HCT116 (cell line): ENCODE results near the gene C2CD4B. TPM values are rescaled to one million over a fixed set of nuclear protein-coding genes. Genes with fewer than 3 reads are reported as not detected.

Source experiments
- ATAC-seq: fragments of 200-7000 bp; cut with Tn5 transposase; 2 replicates; pipeline ENCODE4 v1.9.1; 2020; ENCODE audit warnings: mild to moderate bottlenecking, moderate library complexity
- BruUV-seq: library from RNA; stranded (reverse); fragments of 400-500 nt; replicated peaks from 2 replicates; lab custom pipeline; 2021; lab: Mats Ljungman, UMichigan
- CTCF ChIA-PET: fragments of 300-600 bp; sonication (Branson Sonifier 250); formaldehyde crosslinking; loops from one replicate; lab custom pipeline; 2021; ENCODE audit warnings: antibody characterized with exemption; lab: Charles Lee
- POLR2A ChIA-PET: fragments of 300-600, 350-600 bp; sonication (Branson Sonifier 250); formaldehyde crosslinking; loops from one replicate; lab custom pipeline; 2021; ENCODE audit warnings: antibody characterized with exemption; lab: Charles Lee
- RAD21 ChIA-PET, 2 experiments: fragments of 300-600 bp; sonication (Branson Sonifier 250); formaldehyde crosslinking; loops; one replicate each; lab custom pipeline; 2023; ENCODE audit warnings: low total read pairs in 2 of 2; ENCODE audit not compliant: uncharacterized antibody in 2 of 2, unreplicated experiment in 2 of 2, low non-redundant PET in 1 of 2; lab: Charles Lee
- DNase-seq: peaks from one replicate; pipeline ENCODE4 v3.0.0-alpha.2; 2010; ENCODE audit warnings: low read depth, low spot score
- H2AFZ ChIP-seq: fragments of 200-600 bp; shearing (Covaris generic), sonication (generic); 2 replicates; pipeline ENCODE4 v1.6.1; 2017; ENCODE audit warnings: low read depth, mixed run types, mixed read lengths, antibody characterized with exemption, low read length; ENCODE audit not compliant: poor library complexity, severe bottlenecking
- H3K27ac ChIP-seq: 2 replicates; pipeline ENCODE4 v1.5.1; 2012; ENCODE audit warnings: low read depth, low read length
- H3K27me3 ChIP-seq: fragments of 200-600 bp; sonication (generic); 2 replicates; pipeline ENCODE4 v1.6.1; 2016; ENCODE audit warnings: mixed run types, low read length, mixed read lengths; ENCODE audit not compliant: insufficient read depth
- H3K36me3 ChIP-seq, 2 experiments: fragments of 200-500 bp in 1 of 2; fragments of 200-600 bp in 1 of 2; sonication (Bioruptor generic) in 1 of 2; sonication (generic) in 1 of 2; 2 replicates each; pipeline versions ENCODE4 v1.5.1 to v1.6.1; 2014 to 2016; ENCODE audit warnings: low read length in 2 of 2, inconsistent platforms in 1 of 2, mixed read lengths in 1 of 2, mixed run types in 1 of 2; ENCODE audit not compliant: insufficient read depth in 2 of 2, control insufficient read depth in 1 of 2
- H3K4me1 ChIP-seq, 2 experiments: fragments of 200-600 bp in 1 of 2; sonication (generic) in 1 of 2; 2 replicates each; pipeline versions ENCODE4 v1.5.1 to v1.6.1; 2012 to 2017; ENCODE audit warnings: low read length in 2 of 2, inconsistent platforms in 1 of 2, mild to moderate bottlenecking in 1 of 2, mixed read lengths in 1 of 2, mixed run types in 1 of 2, moderate library complexity in 1 of 2; ENCODE audit not compliant: insufficient read depth in 2 of 2, control insufficient read depth in 1 of 2
- H3K4me2 ChIP-seq: fragments of 200-600 bp; sonication (generic); 2 replicates; pipeline ENCODE4 v1.6.1; 2017; ENCODE audit warnings: mixed run types, low read length, mixed read lengths
- H3K4me3 ChIP-seq, 2 experiments: fragments of 200-600 bp in 1 of 2; sonication (generic) in 1 of 2; replicated peaks in 1 of 2; 2 replicates each; pipeline ENCODE4 v1.5.1; 2011 to 2016; ENCODE audit warnings: low read length in 2 of 2, control low read depth in 1 of 2, low read depth in 1 of 2, mild to moderate bottlenecking in 1 of 2, mixed read lengths in 1 of 2, mixed run types in 1 of 2
- H3K79me2 ChIP-seq: fragments of 200-600 bp; sonication (generic); 2 replicates; pipeline ENCODE4 v1.6.1; 2017; ENCODE audit warnings: mild to moderate bottlenecking, mixed run types, low read length, moderate library complexity, mixed read lengths; ENCODE audit not compliant: insufficient read depth
- H3K9ac ChIP-seq: fragments of 200-600 bp; sonication (generic); 2 replicates; pipeline ENCODE4 v1.6.1; 2016; ENCODE audit warnings: low read length, mixed read lengths
- H3K9me2 ChIP-seq: fragments of 200-600 bp; sonication (generic), shearing (Covaris generic); 2 replicates; pipeline ENCODE4 v1.6.1; 2017; ENCODE audit warnings: mixed run types, mild to moderate bottlenecking, moderate library complexity; ENCODE audit not compliant: insufficient read depth
- H3K9me3 ChIP-seq, 2 experiments: fragments of 200-500 bp in 1 of 2; fragments of 200-600 bp in 1 of 2; sonication (Bioruptor generic) in 1 of 2; sonication (generic) in 1 of 2; 2 replicates each; pipeline ENCODE4 v1.6.1; 2014 to 2017; ENCODE audit warnings: low read length in 2 of 2, mixed read lengths in 2 of 2, inconsistent platforms in 1 of 2, low read depth in 1 of 2, mild to moderate bottlenecking in 1 of 2, mixed run types in 1 of 2, moderate library complexity in 1 of 2; ENCODE audit not compliant: control insufficient read depth in 1 of 2, insufficient read depth in 1 of 2
- H4K20me1 ChIP-seq: fragments of 200-600 bp; sonication (generic), shearing (Covaris generic); 2 replicates; pipeline ENCODE4 v1.6.1; 2017; ENCODE audit warnings: mixed run types, mild to moderate bottlenecking, moderate library complexity; ENCODE audit not compliant: insufficient read depth
- ATF3 ChIP-seq: IDR thresholded peaks from 2 replicates; pipeline ENCODE4 v1.6.1; 2012
- CBX3 ChIP-seq: IDR thresholded peaks from 2 replicates; pipeline ENCODE4 v1.6.1; 2012; ENCODE audit warnings: low read depth
- CEBPB ChIP-seq: IDR thresholded peaks from 2 replicates; pipeline ENCODE4 v1.6.1; 2012; ENCODE audit warnings: low read depth
- EGR1 ChIP-seq: IDR thresholded peaks from 2 replicates; pipeline ENCODE4 v1.6.1; 2012; ENCODE audit warnings: low read depth
- ELF1 ChIP-seq: IDR thresholded peaks from 2 replicates; pipeline ENCODE4 v1.6.1; 2012; ENCODE audit warnings: low read depth, borderline replicate concordance
- FOSL1 ChIP-seq: IDR thresholded peaks from 2 replicates; pipeline ENCODE4 v1.6.1; 2012; ENCODE audit warnings: low read depth
- JUND ChIP-seq: IDR thresholded peaks from 2 replicates; pipeline ENCODE4 v1.6.1; 2012
- POLR2AphosphoS5 ChIP-seq: IDR thresholded peaks from 2 replicates; pipeline ENCODE4 v1.6.1; 2011; ENCODE audit warnings: mild to moderate bottlenecking, low read depth, low read length, moderate library complexity
- REST ChIP-seq: IDR thresholded peaks from 2 replicates; pipeline ENCODE4 v1.6.1; 2012; ENCODE audit warnings: low read depth
- SIN3A ChIP-seq: IDR thresholded peaks from 2 replicates; pipeline ENCODE4 v1.6.1; 2012; ENCODE audit warnings: low read depth
- SP1 ChIP-seq: IDR thresholded peaks from 2 replicates; pipeline ENCODE4 v1.6.1; 2012; ENCODE audit warnings: low read depth
- SRF ChIP-seq: IDR thresholded peaks from 2 replicates; pipeline ENCODE4 v1.6.1; 2012; ENCODE audit warnings: low read depth
- YY1 ChIP-seq: IDR thresholded peaks from 2 replicates; pipeline ENCODE4 v1.6.1; 2011; ENCODE audit warnings: low read length, low read depth, moderate library complexity, mild to moderate bottlenecking; ENCODE audit not compliant: insufficient replicate concordance; ENCODE audit errors: extremely low read depth
- ZBTB33 ChIP-seq: IDR thresholded peaks from 2 replicates; pipeline ENCODE4 v1.6.1; 2011; ENCODE audit warnings: mild to moderate bottlenecking, low read length, moderate library complexity; ENCODE audit not compliant: insufficient replicate concordance; ENCODE audit errors: extremely low read depth
- ZFX ChIP-seq: fragments of 450-650 bp; IDR thresholded peaks from 2 replicates; pipeline ENCODE4 v1.6.1; 2017
- intact Hi-C: fragments of 100-400 bp; cut with micrococcal nuclease; formaldehyde crosslinking; loops from 2 replicates; pipeline ENCODE4 v1.10.0; 2022
- total RNA-seq: library from RNA; stranded (reverse); gene quantifications from one replicate; pipeline ENCODE4 v1.2.1, GENCODE V29; 2021; ENCODE audit not compliant: unreplicated experiment
- TF ChIP-seq, protein P1 (sequence below), 3 experiments: fragments of 200-600 bp in 1 of 3; sonication (generic) in 1 of 3; IDR thresholded peaks in 2 of 3; conservative IDR thresholded peaks in 1 of 3; 2 replicates each; pipeline ENCODE4 v1.5.1; 2012 to 2017; ENCODE audit warnings: low read depth in 2 of 3, low read length in 2 of 3, antibody characterized with exemption in 1 of 3, borderline replicate concordance in 1 of 3, control low read depth in 1 of 3, mild to moderate bottlenecking in 1 of 3, mixed read lengths in 1 of 3, mixed run types in 1 of 3, moderate library complexity in 1 of 3; ENCODE audit not compliant: insufficient read depth in 1 of 3

Gene C2CD4B
- total RNA-seq, 1 experiment from 2014 or later = not detected

DNA sequence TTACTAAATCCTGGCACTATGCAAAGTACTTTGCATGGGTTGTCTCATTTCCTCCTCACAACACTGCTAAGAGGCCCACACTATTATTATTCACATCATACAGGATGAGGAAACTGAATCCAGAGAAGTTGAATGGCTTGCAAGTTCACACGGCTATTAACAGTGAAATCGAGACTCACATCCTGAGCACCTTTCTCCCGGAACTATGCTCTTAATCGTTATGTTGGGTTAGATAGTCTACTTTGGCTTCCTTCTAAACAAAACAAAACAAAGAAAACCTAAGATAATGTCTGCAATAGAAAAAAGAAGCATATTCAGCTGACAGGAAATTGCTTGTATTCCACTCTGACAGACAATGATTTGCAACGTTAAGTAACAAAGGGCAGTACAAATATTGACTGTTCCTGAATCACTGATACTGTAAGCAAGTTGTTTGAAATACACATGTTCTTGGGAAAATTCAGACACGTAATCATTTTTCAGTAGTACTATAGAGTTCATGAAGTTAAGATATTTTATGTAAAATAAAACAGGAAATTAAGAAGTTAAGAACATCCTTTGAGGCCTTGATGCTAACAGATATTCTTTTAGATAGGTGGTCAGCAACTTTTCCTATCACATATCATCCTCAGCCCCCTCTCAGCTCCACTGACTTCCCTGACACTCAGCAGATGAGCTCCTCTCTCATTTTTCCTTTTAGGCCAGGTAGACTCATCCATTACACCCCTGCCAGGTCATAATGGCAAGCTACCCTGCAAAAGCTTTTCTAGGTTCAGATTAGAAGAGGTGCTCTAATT is 40.7 kb downstream of the C2CD4B start (continued):
- TF ChIP-seq ATF3 (no peak), SRF (no peak), CBX3 (no peak), CEBPB (no peak), ZFX (no peak), EGR1 (no peak), ELF1 (no peak)

GRCh38 chr15:62122249-62122648 is 42.8 kb downstream of the C2CD4B start:
- Histone ChIP-seq H3K9me2 (no peaks in the 10 kb centered on the region), H3K9me3 (no peaks in the 10 kb centered on the region), H3K4me2 (no peak overlapping the region), H3K4me3 (no peak overlapping the region), H3K9ac (no peak overlapping the region), H2AFZ (no peak overlapping the region), H3K27ac (no peak overlapping the region), H3K36me3 (no peaks in the 10 kb centered on the region), H3K27me3 (no peaks in the 10 kb centered on the region), H3K79me2 (no peaks in the 10 kb centered on the region), H4K20me1 (no peaks in the 10 kb centered on the region), H3K4me1 (peaks cover 0 to 8% of the 10 kb centered on the region in 2 experiments; a peak in 2 of 4 replicates)
- intact Hi-C loops = no loop called here
- DNase-seq (no peak), ATAC-seq (no peak)
- POLR2A ChIA-PET = no interaction called here
- RAD21 ChIA-PET = no interaction called here
- BruUV-seq = no TSS peak
- CTCF ChIA-PET = interaction anchor here (1.4 kb wide), 1 partner anchor 9 kb away, joined by 3 read pairs; no protein-coding TSS in a partner anchor
- TF ChIP-seq SP1 = no peak
- no peak for TF ChIP-seq ZFX
- TF ChIP-seq ELF1 = no peak
- no peak for TF ChIP-seq ATF3
- TF ChIP-seq CBX3 = no peak
- no peak for TF ChIP-seq SIN3A
- no peak for TF ChIP-seq ZBTB33
- no peak for TF ChIP-seq FOSL1
- TF ChIP-seq SRF = no peak
- TF ChIP-seq POLR2AphosphoS5 = no peak
- no peak for TF ChIP-seq JUND
- TF ChIP-seq YY1 = no peak
- TF ChIP-seq REST = no peak
- TF ChIP-seq, protein P1, sequence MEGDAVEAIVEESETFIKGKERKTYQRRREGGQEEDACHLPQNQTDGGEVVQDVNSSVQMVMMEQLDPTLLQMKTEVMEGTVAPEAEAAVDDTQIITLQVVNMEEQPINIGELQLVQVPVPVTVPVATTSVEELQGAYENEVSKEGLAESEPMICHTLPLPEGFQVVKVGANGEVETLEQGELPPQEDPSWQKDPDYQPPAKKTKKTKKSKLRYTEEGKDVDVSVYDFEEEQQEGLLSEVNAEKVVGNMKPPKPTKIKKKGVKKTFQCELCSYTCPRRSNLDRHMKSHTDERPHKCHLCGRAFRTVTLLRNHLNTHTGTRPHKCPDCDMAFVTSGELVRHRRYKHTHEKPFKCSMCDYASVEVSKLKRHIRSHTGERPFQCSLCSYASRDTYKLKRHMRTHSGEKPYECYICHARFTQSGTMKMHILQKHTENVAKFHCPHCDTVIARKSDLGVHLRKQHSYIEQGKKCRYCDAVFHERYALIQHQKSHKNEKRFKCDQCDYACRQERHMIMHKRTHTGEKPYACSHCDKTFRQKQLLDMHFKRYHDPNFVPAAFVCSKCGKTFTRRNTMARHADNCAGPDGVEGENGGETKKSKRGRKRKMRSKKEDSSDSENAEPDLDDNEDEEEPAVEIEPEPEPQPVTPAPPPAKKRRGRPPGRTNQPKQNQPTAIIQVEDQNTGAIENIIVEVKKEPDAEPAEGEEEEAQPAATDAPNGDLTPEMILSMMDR (IDR thresholded peaks at IDR 0.05 in 2 of 3, conservative IDR thresholded peaks at IDR 0.05 in 1 of 3; ENCODE audit: borderline replicate concordance in 1 of 3, insufficient read depth in 1 of 3, low read depth in 2 of 3, low read length in 2 of 3) = no peak
